HS-5 (cell line): Measurements from ENCODE around the gene LY86.

Experiments
- DNase-seq: peaks from one replicate; pipeline ENCODE4 v3.0.0-alpha.2; 2012; ENCODE audit warnings: low read depth

The LY86 gene

DNA sequence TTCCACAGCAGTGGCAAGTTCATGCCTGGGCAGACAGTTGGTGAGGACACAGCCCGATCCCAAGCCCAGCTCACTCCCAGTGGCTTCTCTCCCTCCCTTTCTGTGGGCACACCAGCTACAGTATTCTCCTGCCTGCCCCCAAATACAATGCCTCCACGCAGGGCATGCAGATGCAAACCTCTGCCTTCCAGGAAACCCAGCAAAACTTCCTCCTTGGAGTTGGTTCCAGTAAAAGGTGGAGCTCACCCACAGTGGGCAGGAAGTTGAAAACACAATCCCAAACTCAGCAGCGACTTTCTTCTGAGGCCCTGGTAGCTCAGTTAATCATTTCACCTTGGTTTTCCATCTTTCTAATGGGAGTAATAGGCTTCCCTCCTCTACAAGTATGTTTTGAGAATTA lies 93.7 kb downstream of the LY86 start:
- no peak for DNase-seq

DNA sequence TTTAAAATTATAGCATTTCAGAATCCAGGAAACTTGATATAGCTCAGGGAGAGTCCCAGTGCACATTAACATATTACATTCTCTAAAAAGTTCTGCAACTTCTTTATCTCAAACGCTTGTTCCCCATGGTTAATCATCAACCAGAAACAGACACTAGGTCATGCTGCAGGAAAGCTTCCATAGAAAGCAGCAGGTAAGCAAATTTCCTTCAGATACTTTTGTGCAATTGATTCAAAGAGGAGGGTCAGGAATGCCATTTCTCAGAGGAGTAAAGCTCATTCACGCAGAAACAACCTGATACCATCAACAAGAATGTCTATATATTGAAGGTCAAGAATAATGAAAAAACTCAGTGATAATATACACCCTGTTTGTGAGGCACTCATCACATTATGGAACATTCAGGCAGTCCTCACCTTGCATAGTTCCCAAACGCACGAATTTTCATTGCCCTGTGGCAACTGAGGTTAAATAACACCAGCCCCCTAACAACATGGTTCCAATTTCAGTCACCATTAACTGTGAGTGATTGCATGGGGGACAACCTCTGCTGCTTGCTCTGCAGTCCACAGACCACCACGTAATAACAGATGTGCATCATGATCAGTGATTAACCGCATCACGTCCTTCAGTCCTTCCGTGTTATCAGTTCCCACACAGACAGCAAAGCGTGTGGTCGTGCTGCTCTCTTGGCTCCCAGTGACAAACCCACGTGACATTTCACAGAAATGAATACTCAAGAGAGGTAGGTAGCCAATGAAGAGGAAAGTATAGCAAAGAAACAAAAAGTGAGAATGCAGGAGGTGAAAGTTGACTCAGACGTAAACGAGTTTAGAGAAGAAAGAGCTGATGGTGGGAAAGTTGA lies 95.7 kb downstream of the LY86 start:
- DNase-seq: no peak

DNA sequence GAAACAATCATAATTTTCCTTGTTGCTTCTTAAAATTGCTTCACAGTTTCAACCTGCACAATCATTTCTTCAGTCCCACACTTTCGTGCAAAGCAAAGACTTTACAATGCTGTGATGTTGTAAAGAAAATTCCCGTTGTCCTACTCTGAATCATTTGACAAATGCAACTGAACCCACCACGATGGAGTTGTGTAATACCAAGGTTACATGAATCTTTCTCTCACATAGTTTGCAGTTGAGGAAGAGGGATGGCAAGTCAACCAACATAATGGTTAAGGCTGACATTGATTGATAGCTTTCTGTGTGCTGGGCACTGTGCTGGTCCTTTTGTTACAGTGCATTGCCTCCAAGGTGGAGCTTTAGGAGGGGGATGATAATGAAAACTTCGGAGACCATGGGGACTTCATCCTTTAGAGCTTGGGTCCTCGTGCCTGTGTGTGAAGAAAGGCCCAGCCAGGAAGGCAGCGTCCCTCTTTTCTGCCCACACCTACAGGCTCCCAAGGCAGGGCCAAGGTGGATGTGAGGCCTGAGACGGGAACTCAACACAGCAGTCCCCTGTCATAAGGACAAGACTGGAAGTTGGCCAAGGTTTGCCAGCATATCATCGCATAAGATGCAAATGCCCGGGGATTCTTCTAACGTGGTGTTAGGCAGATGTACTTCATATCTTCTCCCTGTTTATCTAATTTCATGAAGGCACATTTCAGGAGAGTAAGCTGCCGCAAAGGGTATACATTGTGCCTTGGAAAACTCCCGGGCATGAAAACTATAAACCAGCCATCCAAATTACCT lies 96.9 kb downstream of the LY86 start:
- DNase-seq: no peak

DNA sequence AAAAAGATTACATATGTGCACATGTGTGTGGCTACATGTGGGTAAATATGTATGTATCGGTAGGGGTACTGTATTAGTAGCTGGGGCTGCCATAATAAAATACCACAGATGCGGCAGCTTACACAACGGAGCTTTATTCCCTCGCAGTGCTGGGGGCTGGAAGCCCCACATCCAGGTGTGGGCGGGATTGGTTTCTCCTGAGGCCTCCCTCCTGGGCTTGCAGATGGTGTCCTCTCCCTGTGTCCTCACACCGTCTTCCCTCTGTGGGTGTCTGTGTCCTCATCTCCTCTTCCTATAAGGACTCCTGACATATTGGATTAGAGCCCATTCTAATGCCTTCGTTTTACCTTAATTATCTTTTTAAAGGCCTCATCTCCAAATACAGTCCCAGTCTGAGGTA lies 97.7 kb downstream of the LY86 start:
- DNase-seq: no peak

DNA sequence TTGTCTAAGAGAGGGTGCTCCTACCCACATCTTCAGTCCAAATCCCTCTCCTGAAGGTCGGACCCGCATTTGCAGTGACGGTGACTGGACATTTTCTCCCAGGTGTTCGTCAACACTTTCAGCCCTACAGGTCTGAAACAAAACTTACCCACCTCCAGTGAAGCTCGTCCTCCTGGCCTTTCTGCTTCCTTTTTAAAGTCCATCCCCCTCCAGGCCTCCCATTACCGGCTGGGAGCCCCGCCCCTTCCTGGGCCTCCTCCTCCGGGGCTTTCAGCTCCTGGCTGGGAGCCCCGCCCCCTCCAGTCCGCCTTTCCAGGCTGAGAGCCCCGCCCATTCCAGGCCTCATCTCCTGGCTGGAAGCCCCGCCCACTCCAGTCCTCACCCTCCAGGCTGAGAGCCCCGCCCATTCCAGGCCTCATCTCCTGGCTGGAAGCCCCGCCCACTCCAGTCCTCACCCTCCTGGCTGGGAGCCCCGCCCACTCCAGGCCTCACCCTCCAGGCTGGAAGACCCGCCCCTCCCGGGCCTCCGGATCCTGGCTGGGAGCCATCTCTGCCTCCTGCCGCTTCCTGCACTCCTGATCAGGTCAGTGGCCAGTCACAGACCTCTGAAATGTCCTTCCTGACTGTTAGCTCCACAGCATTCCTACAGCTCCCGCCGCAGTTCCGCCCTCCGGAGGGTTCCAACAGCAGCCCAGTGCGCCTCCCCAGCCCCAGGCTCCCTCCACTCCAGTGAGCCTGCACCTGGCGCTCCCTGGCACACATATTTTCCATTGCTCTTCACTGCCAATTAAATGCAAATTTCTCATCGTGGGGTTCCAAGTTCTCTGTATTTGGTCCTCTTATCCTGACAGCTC lies 98.5 kb downstream of the LY86 start:
- no peak for DNase-seq

DNA sequence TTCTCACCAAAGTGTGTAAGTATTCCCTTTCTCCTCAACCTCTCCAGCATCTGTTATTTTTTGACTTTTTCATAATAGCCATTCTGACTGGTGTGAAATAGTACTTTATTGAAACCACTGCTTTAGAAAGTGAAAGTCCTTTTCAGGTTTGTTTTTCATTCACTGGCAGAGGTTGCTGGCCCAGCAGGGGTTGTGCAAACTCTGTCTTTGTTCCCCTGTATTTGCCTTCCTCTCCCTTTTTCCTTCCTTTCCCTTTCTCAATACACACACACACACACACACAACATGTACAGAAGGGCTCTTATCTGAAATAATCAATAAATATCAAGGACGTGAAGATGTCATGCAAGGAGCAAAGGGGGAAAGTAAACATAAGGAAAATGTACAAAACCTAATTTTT lies 99.8 kb downstream of the LY86 start:
- DNase-seq: no peak

DNA sequence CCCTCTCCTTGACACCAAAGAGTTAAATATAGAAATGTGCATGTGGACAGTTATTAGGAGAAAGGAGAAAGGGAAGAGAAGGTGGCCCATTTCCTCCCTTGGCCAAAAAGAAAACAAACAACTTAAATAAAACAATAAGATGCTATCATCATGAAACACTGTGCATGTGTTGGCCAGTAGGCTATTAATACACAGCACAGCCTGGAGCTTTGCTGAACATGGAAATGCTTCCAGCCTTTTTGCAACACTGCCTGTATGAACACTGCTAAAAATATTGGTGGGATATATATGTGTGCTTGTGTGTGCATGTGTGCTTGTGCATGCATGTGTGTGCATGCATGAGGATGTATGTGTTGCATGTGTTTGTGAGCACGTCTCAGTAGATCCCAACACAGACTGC lies 100.4 kb downstream of the LY86 start:
- DNase-seq: no peak

DNA sequence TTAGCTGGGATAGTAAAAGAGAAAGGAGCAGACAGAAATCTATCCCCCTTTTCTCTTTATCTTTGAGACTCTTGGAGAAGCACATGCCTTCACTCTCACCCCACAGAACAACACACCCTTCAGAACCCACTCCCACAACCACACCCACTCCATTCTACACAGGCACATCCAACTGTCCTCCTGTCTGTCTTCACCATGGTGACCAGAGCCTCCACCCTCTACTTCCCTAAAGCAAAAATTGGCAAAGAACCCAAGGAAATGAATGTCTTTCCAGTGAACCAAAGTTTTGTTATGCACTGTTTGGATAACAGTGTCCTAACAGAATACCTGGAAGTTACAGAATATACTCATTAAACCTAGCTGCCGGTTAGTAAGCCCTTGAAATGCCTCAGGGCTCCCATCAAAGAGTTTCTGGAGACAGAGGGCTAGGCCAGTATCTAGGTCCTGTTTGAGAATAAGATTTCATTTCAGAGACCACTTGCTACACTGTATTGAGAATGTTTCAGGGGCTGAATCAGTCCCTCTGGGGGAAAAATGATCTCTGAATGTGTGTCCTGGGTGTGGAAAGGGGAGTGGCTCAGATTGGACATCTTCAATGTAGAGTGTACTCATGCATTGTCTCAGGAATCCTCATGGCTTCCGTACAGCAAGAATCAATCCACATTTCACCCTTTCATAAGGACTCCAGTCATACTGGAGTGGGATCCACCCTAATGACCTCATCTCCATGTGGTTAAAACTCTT lies 101.1 kb downstream of the LY86 start:
- no peak for DNase-seq

DNA sequence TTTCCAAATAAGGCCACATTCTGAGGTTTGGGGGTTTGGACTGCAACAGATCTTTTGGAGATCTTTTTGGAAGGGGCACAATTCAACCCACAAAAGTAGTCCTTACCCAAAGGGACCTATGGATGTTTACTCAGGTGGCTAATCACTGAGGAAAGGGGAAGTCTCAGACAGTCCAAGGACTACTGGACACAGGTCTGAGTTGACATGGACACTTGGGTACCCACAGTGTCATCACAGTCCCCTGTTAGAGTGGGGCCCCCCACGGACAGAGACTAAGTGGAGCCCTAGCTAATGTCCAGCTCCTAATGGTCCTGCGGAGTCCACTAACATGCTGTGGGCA lies 101.6 kb downstream of the LY86 start:
- DNase-seq: no peak

DNA sequence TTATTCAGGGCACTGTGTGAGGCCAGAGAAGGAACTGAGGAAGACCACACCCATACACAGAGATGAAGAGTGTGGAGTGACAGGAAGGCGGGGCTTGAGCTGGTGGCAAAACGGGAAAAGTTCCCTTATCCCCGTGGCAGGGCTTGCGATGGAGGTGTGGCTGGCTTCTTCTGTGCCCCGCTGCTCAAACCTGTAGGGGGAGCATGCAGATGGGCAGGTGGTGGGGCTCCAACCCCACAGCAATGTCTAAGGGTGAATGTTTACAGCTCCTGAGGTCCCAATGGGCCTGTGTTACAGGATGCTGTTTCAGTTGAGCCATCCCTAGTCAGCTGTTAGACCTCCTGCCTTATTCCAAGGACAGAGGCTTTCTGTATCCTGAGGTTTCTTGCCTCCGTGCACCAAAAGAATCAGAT lies 105.9 kb downstream of the LY86 start:
- DNase-seq: no peak

DNA sequence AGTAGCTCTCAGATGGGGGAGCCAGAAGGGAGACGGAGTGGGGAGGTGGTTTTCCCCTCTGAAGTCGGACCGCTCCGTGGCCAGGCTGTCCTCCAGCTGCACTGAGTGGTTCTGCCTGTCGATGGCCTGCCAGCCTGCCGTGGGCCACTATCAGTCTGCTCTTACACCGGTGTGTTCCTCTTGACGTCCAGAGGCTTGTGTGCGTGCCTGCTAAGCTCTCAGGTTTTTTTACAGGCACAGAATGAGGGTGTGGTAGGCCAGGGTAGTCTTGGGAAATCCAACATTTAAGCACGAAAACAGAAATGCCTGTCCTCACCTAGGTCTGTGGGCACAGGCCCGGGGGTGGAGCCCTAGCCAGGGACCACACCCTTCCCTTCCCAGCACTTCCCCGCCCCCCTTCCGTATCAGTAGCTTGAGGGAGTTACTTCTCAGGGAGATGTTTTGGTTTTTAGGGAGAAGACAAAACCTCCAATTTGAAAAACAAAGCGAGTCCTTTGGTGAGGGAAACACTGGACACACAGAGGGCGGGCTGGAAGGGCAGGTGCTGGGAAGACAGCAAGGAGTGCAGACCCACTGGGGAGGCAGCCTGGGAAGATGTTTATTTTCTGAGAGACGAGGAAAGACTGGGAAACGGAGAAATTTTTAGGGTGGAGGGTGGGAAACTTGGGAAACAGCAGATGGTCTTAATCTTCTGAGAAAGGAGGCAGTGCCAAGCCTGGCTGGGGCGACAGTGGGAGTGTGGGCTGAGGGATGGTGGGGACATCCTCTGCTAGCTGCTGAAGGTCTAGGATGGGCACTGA lies 106.5 kb downstream of the LY86 start:
- DNase-seq: no peak

DNA sequence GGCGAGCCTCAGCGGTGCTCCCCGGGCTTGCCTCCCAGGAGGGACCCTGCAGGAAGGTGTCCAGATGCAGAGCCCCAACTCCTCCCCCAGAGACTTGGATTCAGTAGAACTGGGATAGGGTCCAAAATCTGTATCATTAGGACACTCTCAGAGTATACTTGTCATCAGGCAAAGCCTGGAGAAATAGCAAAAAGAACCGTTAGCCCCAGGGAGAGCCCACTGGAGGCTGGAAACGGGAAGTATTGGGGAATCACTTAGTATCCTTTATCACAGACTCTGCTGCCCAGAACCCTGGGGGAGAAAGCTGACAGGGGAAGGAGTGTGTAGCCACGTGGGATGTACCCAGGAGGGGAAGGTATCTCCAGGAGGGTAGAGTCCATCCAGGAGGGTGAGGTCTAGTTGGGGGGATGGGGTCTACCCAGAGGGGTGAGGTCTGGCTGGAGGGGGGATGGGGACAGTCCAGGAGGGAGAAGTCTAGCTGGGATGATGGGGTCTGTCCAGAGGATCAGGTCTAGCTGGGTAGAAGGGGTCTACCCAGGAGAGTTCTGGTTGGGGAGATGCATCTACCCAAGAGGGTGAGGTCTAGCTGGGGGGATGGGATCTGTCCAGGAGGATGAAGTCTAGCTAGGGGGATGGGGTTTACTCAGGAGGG lies 107.2 kb downstream of the LY86 start:
- no peak for DNase-seq

DNA sequence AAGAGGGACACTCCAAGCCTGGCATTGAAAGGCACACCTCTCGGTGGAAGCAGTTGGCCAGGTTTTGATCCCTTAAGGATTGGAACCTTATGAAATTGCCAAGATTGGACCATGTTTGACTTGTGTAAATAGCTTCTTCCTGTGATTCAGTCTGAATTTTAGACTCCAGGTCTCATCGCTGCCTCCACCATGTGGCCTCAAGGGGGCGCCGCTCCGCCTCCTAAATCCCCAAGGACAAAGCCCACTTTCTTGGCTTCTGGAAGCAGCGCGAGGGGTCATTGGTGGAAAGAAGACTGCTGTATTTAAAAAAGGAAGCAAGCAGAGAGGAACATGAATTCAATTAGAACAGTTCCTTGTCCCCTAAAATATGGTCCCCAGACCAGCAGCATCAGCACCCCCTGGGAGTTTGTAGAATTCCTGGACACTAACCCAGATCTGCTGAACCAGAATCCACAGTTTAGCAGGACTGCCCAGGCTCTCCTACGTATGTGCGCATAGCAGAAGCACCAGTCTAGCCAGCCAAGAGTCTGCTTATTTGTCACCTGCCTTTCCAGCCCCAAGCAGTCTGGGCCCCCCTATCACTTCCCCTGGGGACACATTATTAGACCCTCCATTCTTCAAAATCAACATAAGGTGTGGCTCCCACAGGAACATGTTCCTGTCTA lies 108.5 kb downstream of the LY86 start:
- no peak for DNase-seq

DNA sequence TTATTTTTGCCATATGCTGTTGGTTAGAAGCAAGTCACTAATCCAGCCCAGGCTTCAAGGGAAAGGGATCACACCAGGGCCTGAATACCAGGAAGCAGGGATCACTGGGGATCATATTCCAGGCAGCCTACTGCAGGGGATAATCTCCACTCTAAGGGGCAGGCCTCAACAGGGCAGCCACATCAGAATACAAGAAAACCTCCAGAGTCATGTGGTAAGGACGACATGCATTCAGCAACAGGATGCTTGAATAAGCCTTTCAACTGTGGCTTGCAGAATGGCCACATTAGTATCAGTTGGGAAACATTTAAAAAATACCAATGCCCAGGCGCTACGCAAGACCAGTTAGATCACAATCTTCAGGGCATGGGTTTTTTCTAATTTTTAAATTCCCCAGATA lies 109.1 kb downstream of the LY86 start:
- no peak for DNase-seq

DNA sequence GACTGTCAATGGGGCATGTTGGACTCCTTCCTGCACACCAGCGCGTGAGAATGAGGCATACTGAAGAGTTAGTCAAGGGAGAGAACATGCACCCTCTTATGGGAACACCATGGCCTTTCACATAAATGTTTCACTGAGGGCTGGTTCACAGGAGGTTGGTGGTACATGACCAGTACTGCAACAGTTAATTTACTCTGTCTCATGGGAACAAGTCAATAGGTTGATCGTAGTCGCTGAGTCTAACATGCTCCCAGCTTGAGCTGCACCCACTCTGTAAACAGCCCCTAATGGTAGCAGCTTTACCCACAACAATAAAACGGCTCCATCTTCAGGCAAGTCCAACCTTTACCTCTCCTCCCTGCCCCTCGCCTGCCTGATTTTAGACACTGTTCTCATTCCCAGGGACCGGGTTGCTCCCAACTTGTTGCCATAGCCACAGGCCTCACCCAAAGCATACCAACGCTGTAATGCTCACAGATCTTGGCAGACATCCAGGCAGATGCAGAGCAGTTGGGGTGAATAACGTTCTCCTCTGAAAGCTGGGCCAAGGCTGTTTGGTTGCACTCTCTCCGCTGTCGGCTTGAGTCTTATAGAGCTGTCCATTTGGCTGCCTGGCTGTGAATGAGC lies 111.3 kb downstream of the LY86 start:
- DNase-seq: no peak

DNA sequence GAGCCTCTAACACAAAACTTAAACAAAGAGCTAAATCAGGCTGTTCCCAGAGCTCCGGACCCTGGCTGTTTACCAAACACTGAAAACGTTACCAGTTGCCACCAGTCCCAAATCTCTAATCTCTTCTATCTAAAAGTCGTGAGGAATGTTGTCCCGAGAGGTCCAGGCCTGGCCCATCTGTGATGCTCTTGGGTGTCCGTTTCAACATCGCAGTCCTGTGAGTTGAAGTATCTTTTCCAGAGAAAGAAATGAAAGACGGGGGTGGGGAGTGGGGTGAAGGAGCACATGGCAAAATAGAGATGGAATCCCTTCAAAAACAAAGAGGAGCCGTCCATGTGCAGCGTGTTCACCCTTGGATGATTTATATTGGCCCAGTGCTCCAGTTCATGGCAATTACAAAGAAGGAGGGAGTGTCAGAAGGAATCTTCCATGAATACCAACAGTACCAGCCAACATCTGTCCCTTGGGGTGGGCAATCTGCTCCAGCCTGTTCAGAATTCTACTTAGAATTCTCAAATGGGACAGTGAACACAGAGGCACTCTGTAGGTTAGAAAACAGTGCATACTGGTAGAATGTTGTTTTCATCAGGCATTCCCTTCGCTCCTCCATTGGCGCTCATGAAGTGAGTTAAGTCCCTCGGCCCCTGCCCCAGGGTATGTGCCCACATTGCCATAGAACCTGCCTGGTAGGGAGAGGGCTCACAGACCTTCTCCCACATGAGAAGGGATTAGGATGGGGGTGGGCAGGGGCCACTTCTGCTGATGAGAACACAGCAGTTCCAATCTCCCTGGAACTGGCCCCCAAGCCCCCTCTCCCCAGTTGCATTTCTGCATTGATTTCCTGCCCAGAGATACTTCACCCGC lies 112.1 kb downstream of the LY86 start:
- DNase-seq: no peak

DNA sequence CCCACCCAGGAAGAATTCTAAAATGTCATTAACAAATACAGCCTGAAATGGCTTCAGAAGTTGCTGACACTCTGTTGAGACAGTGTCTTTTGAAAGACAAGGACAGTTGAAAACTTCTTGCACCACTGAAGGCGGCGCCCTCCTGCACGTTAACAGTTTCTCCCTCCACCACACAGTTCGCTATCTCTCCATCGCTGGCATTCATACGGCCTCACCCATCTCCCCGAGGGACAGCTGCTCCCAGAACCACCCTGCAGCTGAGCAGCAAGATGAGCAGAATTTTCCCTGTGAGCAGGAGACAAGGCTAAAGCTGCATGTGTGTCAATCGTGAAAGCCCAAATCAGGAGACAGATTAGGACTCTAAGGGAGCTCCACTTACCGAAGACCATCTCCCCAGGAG lies 113.3 kb downstream of the LY86 start:
- no peak for DNase-seq

DNA sequence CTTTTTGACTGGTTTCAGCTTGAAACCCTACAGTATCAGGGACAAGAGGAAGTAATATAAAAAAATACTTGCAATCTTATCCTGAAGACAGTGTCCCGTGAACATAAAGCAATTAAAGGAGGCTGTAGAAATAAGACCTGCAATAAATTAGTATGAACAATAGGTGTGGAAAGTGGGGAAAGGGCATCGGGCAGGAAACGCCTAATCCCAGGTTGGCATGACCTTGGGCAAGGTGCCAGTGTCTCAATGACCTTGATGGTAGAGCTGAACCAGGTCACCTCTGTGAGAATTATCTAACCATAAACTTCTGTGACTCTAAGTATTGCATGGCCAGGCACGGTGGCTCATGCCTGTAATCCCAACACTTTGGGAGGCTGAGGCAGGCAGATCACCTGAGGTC lies 115.2 kb downstream of the LY86 start:
- DNase-seq: no peak
